HepG2 (cell line): ENCODE results near the gene ENPP7. TPM values are rescaled to one million over a fixed set of nuclear protein-coding genes. Genes with fewer than 3 reads are reported as not detected.

Experiments
- CBX5 ChIP-seq: sonication (generic); formaldehyde crosslinking; IDR thresholded peaks from 2 replicates; pipeline ENCODE4 v1.4.0; 2020; ENCODE audit warnings: missing genetic modification reagents, borderline replicate concordance
- GATAD2A ChIP-seq: IDR thresholded peaks from 2 replicates; pipeline ENCODE4 v1.6.1; 2016
- HOXD1 ChIP-seq: sonication (generic); formaldehyde crosslinking; IDR thresholded peaks from 2 replicates; pipeline ENCODE4 v1.5.0; 2020; ENCODE audit warnings: missing genetic modification reagents
- IRF1 ChIP-seq: sonication (generic); formaldehyde crosslinking; IDR thresholded peaks from 2 replicates; pipeline ENCODE4 v1.4.0; 2020; ENCODE audit warnings: low read depth, mild to moderate bottlenecking, missing genetic modification reagents
- KLF6 ChIP-seq: IDR thresholded peaks from 2 replicates; pipeline ENCODE4 v1.8.0; 2016; ENCODE audit warnings: missing biosample characterization, missing genetic modification reagents
- MBNL3 ChIP-seq: fragments of 250-450 bp; sonication (Bioruptor Pico); conservative IDR thresholded peaks from 2 replicates; pipeline ENCODE4 v1.8.0; 2022; ENCODE audit warnings: mild to moderate bottlenecking, inconsistent platforms
- NFKB2 ChIP-seq: sonication (generic); formaldehyde crosslinking; IDR thresholded peaks from 2 replicates; pipeline ENCODE4 v1.4.0; 2020; ENCODE audit warnings: missing genetic modification reagents, borderline replicate concordance
- NR0B2 ChIP-seq: sonication (generic); formaldehyde crosslinking; IDR thresholded peaks from 2 replicates; pipeline ENCODE4 v1.4.0; 2020; ENCODE audit warnings: mild to moderate bottlenecking, missing genetic modification reagents
- ZBTB49 ChIP-seq: sonication (generic); formaldehyde crosslinking; IDR thresholded peaks from 2 replicates; pipeline ENCODE4 v1.4.0; 2020; ENCODE audit warnings: missing genetic modification reagents, borderline replicate concordance
- ZFP37 ChIP-seq: sonication (generic); formaldehyde crosslinking; IDR thresholded peaks from 2 replicates; pipeline ENCODE4 v1.4.0; 2020; ENCODE audit warnings: missing genetic modification reagents, borderline replicate concordance
- ZKSCAN1 ChIP-seq: fragments of 150-350 bp; IDR thresholded peaks from 2 replicates; pipeline ENCODE4 v1.6.1; 2014; ENCODE audit warnings: low read length
- ZNF335 ChIP-seq: sonication (generic); formaldehyde crosslinking; IDR thresholded peaks from 2 replicates; pipeline ENCODE4 v1.4.0; 2020; ENCODE audit warnings: missing genetic modification reagents
- ZNF646 ChIP-seq: sonication (generic); formaldehyde crosslinking; IDR thresholded peaks from 2 replicates; pipeline ENCODE4 v1.9.0; 2021; ENCODE audit warnings: mild to moderate bottlenecking, missing genetic modification reagents
- ZNF772 ChIP-seq: sonication (generic); formaldehyde crosslinking; IDR thresholded peaks from 2 replicates; pipeline ENCODE4 v1.5.0; 2020; ENCODE audit warnings: mild to moderate bottlenecking, missing genetic modification reagents
- polyA plus RNA-seq, 8 experiments: library from polyadenylated mRNA; depleted of rRNA in 3 of 8; stranded (reverse) in 7 of 8; unstranded in 1 of 8; fragments of >200 nt; fragmentation: Illumina TruSeq in 4 of 8; extraction: Trizol in 4 of 8; gene quantifications; 2 replicates each; pipeline versions ENCODE4 v1.2.1 to v1.2.3, GENCODE V29; 2011 to 2016; ENCODE audit warnings: low read depth in 4 of 8, missing spikeins in 1 of 8, mixed read lengths in 1 of 8; ENCODE audit not compliant: insufficient read depth in 1 of 8
- total RNA-seq, 5 experiments: library from RNA; depleted of rRNA; stranded (reverse); fragments of >200 nt; fragmentation: Illumina TruSeq; extraction: Trizol; gene quantifications; 2 replicates each; pipeline ENCODE4 v1.2.3, GENCODE V29; 2016; ENCODE audit warnings: low read depth in 1 of 5
- TF ChIP-seq, protein P1 (sequence below): sonication (generic); formaldehyde crosslinking; IDR thresholded peaks from 2 replicates; pipeline ENCODE4 v1.4.0; 2020; ENCODE audit warnings: missing genetic modification reagents, mild to moderate bottlenecking, borderline replicate concordance

ENPP7 gene
- total and polyA plus RNA-seq, 2 of the 13 experiments (the other 11 are each of a cell fraction or from before 2014, with no cell fraction given), result 1.1 to 2.2 TPM

DNA sequence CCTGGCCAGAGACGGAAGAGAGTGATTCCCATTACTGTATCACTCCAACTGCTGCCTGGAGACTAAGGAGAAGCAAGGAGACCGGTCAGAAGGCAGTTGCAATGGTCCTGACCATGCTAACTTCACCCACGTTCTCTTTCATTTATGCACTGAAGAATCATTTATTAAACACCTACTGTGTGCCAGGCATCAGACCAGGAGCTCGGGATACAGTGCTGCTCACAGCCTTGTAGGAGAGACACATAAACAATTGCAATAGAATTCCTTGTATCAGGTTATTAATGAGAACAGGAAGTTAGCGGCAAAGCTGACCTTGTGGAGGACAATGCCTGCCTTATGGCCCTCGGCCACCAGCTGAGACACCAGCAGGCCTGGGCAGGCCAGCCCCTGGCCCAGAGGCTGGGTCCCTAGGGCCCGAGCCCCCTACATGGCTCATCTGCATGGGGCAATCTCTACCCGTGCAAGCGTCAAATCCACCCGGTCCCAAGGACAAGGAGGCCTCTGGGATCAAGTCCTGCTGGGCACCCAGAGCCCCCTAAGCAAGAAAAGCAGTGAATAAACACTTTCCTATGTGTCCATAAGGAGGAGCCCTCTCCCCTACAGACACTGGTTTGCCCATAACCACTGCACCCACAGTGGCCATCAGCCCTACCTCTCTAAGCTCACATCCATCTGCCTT, 8.6 kb upstream of the ENPP7 start (continued):
- no peak for TF ChIP-seq KLF6
- peak; percentile 76; the same call in 1 of the 2 replicates for TF ChIP-seq ZKSCAN1
- TF ChIP-seq NR0B2 (CRISPR knock-in tag), result no peak
- TF ChIP-seq ZBTB49, result no peak
- TF ChIP-seq, protein P1, sequence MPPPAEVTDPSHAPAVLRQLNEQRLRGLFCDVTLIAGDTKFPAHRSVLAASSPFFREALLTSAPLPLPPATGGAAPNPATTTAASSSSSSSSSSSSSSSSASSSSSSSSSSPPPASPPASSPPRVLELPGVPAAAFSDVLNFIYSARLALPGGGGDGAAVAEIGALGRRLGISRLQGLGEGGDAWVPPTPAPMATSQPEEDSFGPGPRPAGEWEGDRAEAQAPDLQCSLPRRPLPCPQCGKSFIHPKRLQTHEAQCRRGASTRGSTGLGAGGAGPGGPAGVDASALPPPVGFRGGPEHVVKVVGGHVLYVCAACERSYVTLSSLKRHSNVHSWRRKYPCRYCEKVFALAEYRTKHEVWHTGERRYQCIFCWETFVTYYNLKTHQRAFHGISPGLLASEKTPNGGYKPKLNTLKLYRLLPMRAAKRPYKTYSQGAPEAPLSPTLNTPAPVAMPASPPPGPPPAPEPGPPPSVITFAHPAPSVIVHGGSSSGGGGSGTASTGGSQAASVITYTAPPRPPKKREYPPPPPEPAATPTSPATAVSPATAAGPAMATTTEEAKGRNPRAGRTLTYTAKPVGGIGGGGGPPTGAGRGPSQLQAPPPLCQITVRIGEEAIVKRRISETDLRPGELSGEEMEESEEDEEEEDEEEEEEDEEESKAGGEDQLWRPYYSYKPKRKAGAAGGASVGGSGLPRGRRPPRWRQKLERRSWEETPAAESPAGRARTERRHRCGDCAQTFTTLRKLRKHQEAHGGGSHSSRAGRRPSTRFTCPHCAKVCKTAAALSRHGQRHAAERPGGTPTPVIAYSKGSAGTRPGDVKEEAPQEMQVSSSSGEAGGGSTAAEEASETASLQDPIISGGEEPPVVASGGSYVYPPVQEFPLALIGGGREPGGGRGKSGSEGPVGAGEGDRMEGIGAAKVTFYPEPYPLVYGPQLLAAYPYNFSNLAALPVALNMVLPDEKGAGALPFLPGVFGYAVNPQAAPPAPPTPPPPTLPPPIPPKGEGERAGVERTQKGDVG (CRISPR knock-in tag), result no peak
- 0 out of 2 replicates have a peak, but pooled peaks have one; percentile 62 for TF ChIP-seq ZNF335 (CRISPR knock-in tag)
- TF ChIP-seq MBNL3, result no peak
- peak; percentile 50; the same call in 1 of the 2 replicates for TF ChIP-seq ZNF772
- no peak for TF ChIP-seq IRF1
- peak; percentile 14; the same call in 1 of the 2 replicates for TF ChIP-seq CBX5 (CRISPR knock-in tag)
- peak; percentile 62; the same call in 1 of the 2 replicates for TF ChIP-seq HOXD1 (CRISPR knock-in tag)
- TF ChIP-seq ZNF646 (CRISPR knock-in tag), result no peak
- TF ChIP-seq ZFP37, result peak; percentile 72; the same call in 1 of the 2 replicates
- peak; percentile 53 for TF ChIP-seq GATAD2A (CRISPR knock-in tag)
- peak; percentile 60; the same call in 1 of the 2 replicates for TF ChIP-seq NFKB2 (CRISPR knock-in tag)
